ENCODE results near the gene SYF2.
"Not testable (repeated sequence)": the region's sequence is repeated elsewhere in the genome, so short reads cannot be mapped to it uniquely, and the experiment has no call there.

The SYF2 gene

DNA sequence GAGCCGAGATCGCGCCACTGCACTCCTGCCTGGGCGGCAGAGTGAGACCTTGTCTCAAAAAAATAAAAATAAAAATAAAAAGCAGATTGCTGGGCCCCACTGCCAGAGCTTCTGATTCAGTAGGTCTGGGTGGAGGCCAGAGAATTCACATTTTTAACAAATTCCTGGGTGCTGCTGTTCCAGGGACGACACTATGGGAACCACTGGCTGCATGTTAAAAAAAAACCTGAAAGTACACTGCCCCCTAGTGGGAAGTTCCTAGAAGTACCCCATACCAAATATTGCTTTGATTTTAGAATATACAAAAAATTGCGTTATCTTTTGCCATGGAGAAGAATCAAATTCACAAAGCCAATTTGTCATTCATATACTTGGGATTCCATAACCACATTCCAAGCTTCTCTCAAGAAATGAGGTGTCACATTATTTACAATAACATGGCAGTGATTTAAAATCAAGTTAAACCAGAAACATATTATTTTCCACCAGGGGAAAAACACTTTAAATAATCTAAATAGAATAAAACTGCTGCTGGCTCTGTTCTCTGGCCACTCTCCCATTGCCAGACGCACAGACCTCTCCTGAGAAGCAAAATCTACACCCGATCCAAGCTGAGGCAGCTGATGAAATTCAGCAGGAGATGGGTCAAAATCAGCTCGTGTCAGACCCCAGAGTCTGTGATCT lies 27.4 kb downstream of the SYF2 start:
- peak; percentile 15 for DNase-seq

- no peak for DNase-seq
Observed at GRCh38 chr1:25201006-25201405, 31.3 kb downstream of the SYF2 start.

DNA sequence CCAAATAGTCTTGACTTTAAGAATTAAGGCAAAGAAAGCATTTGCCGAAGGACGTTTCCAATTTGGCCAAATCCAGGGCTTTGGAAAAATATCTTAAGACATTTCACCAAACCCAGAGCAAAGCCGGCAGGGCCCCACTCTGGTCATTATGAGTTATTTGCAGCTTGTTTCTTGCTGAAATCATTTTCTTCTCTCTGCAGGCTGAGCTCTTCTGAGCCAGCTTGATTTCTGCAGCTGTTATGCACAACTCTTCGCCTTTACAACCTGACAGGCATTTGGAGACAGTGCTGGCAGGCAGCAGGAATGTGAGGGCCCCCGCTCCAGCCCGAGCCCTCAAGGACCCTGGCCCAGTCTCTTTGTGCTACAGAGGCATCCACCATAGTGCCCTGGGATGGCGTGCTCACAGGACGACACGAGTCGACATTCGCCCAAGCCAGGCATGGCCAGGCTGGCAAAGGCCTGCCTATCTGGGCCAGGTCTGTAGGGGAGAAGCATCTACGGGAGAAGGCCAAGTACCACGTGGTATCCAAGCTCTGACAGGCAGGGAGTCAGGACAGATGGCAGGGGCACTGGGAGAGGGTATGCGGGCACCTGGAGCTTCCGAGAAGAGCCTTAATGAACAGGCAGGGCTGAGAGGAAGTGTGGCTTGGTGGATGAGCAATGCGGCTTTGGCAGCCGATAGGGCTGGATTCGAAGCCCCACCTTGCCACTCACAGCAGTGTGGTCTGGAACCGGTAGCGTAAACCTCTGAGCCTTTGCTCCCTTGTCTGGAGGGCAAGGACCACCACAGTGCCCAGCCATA lies 32.3 kb downstream of the SYF2 start:
- no peak for DNase-seq

GRCh38 chr1:25198663-25199252 lies 33.5 kb downstream of the SYF2 start:
- DNase-seq = no peak

- no peak for DNase-seq
Observed at GRCh38 chr1:25197982-25198662, 34.2 kb downstream of the SYF2 start.

DNA sequence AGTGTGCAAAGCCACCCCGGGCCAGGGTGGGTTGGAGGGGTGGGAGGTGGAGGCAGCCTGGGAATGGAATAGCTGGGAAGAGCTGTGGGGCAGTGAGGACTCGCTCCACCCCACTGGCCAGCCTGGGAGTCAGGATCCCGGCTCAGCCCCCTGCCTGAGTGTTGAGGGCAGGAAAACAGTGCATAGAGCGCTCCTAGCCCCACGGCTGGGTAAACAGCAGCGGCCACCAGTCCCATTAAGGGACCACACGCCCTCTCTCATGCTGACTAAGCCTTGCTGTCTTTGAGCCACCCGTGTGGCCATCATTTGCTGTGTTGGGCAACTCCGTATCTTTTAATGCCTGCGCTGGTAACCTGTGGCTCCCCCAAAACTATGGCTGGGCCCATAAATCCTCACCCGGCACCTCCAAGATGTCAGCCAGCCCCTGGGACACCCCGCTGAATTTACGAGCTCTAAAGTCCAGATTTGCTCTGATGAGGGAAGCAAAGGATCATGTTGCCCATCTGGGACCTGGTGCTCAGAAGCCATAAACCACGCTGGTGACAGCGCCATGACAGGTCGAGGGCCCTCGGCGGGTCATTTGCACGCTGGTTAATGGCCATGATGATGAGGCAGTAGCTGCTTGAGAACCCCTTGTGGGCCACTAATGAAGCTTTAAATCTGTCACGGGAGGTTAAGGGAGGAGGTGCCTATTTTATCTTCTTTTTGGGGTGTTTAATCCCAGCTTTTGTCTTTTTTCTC lies 34.9 kb downstream of the SYF2 start:
- DNase-seq = no peak

DNA sequence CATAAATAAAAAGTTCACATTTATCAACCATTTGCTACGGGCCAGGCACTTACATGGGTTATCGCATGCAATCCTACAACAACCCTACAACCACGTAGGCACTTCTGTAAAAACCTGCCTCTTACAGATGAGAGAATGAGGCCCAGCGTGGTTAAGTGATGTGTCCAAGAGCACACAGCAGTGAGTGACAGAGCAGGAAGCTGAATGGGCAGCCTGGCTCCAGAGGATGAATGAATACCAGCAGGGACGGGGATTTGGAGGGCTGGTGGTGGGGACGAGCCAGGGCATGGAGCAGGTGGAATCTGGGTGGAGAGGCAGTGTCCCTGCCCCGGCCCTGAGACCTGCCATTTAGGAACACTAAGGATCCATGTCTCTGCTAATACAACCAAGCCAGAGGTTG lies 35.5 kb downstream of the SYF2 start:
- DNase-seq = no peak

DNA sequence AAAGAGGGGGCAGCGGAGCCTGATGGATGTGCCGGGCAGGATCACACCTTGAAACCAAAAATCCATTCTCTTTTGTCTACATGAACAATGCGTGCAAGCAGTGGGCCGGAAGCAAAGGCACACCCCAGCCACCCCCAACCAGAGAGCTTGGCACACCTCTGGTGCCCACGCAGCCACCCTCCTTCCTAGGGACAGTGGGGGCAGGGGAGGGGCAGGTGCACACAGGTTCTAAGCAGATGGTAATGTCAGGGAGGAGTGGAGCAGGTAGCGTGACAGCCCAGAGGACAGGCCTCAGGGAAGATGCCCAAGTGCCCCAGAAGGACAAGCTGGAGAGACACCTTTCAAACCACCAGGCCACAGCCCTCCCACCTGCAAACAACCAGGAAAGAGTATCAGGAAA lies 36.5 kb downstream of the SYF2 start:
- DNase-seq = no peak

GRCh38 chr1:25194572-25195020 lies 37.7 kb downstream of the SYF2 start:
- DNase-seq = no peak

- no peak for DNase-seq
Observed at GRCh38 chr1:25194054-25194453, 38.2 kb downstream of the SYF2 start.

DNA sequence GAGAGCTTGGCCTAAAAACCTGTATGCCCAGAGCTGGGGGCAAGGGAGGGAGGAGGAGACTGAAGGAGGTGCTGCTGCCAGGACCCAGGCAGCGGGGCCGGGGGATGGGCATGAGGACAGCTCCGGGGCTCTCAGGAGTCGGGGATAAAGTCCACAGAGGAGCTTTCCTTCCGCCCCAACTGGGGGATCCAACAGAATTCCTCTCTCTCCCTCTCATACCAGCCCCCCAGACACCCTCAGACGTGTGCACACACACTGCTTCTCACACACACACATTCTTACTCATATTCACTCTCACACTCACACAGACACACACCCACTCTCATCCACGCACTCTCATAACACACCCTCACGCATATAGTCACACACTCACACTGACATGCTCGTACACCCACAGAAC lies 39.1 kb downstream of the SYF2 start:
- no peak for DNase-seq

- DNase-seq = no peak
Observed at GRCh38 chr1:25192154-25192553, 40.1 kb downstream of the SYF2 start.

- DNase-seq = no peak
Observed at GRCh38 chr1:25190260-25190659, 42.0 kb downstream of the SYF2 start.

- not testable (repeated sequence) for DNase-seq
Observed at GRCh38 chr1:25187904-25188303, 44.4 kb downstream of the SYF2 start.

DNA sequence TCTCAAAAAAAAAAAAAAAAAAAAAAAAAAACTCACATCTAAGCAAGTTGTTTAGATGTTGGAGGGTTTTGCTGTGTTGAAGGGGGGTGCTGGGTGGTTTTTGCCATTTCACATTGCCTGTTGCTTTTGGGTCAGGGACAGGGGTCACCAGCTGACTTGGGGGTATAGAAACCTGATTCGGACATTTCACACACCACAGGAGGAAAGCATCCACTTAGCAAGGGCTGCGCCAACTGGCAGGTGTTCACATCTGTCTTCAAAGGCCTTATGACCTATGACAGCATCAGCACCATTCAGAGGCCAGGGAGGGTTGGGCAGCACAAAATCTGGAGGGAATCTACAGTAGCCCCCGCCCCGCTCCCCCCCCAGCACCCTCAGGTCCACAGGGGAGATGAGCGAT lies 45.2 kb downstream of the SYF2 start:
- DNase-seq = no peak

- DNase-seq = no peak
Observed at GRCh38 chr1:25186161-25187007, 45.9 kb downstream of the SYF2 start.

DNA sequence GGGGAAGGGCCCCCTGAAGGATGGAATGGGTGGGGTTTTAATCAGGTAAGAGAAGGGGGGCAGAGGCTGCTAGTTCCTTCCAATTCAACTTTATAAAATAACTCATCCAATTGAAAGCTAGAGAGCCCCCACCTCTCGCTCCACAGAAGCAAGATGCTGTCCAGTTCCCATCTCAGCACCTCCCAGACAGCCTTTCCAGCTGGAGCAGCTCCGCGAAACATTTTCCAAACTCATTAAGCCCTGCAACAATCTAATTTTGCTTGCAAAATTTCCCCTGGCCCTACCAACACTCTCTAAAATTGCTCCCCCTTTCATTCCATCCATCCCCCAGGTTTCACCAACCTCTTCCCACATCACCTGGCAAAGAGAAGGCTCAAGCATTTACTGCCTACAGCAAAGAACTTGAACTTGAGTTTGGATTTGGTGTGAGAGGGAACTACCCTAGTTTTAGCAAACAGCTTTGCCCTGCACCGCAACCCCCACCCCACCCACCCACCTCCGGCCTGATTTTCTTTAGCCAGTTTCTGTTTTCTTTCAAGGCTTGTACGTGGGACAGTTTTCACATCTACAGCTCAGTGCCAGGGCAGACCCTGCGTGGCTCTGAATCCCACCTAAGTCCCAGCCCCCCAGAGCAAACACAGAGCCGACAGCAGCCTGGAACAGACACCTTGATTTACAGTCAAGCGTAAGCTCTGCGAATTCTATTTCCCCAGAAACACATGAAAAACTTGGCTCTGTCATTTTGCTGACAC lies 46.7 kb downstream of the SYF2 start:
- DNase-seq = no peak

DNA sequence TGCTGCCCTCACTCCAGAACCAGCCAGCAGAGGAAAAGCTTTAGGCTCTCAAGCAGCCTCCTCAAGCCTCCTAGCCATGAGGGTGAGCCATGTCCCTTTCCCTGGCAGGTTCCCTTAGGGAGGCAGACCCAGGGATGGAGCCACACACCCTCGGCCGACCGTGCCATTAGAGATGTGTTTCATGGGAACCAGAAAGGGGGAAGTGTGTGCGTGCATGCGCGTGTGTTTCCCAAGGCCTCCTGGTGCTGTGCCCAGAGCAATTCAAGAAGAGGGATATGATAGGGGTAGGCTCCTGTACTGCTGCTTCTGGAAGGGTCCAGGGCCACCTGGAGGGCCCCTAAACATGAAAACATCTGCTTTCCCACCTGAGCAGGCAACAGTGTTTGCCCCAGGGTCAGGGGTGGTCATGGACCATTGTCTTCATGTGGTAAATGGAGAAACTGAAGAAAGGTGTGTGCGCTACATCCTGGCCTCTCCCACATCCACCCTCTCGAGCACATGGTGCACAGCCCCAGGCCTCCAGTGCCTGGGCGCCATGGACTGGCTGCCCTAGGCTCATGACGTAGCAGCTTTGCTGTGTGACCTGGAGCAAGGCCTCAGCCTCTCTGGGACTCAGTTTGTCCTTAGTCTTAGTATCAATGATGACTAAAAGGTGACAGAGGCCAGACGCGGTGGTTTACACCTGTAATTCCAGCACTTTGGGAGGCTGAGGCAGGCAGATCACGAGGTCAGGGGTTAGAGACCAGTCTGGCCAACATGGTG lies 48.1 kb downstream of the SYF2 start:
- DNase-seq = no peak

GRCh38 chr1:25183126-25183980 lies 48.9 kb downstream of the SYF2 start:
- DNase-seq = no peak

All from stimulated activated CD4-positive, alpha-beta T cell treated with anti-CD3 and anti-CD28 coated beads, Interleukin-4, amount 100 ng/mL, for 24 hours (primary cell).